A673 (cell line): ENCODE results near the gene RIF1. TPM values are rescaled to one million over a fixed set of nuclear protein-coding genes. Genes with fewer than 3 reads are reported as not detected.
A peak's percentile ranks its signal among the peaks of the same experiment; 100 is the strongest.

Source experiments
- BruUV-seq: library from RNA; stranded (reverse); fragments of 400-500 nt; replicated peaks from 2 replicates; lab custom pipeline; 2021; lab: Mats Ljungman, UMichigan
- CTCF ChIA-PET: fragments of 300-600 bp; sonication (Branson Sonifier 250); formaldehyde crosslinking; loops from one replicate; lab custom pipeline; 2022; ENCODE audit warnings: antibody characterized with exemption; lab: Charles Lee
- POLR2A ChIA-PET: fragments of 300-600 bp; sonication (Branson Sonifier 250); formaldehyde crosslinking; loops from one replicate; lab custom pipeline; 2022; ENCODE audit warnings: antibody characterized with exemption; ENCODE audit not compliant: low non-redundant PET; lab: Charles Lee
- DNase-seq: peaks from one replicate; pipeline ENCODE4 v3.0.0-alpha.2; 2015; ENCODE audit warnings: low spot score
- H3K27ac ChIP-seq: fragments of 200-600 bp; sonication (generic); 2 replicates; pipeline ENCODE4 v1.5.1; 2016; ENCODE audit warnings: mixed run types, low read depth, mild to moderate bottlenecking, mixed read lengths, antibody characterized with exemption, low read length; ENCODE audit not compliant: poor library complexity, severe bottlenecking
- H3K27me3 ChIP-seq: fragments of 200-600 bp; sonication (generic); replicated peaks from 2 replicates; pipeline ENCODE4 v1.6.1; 2017; ENCODE audit warnings: mixed run types, low read depth, mild to moderate bottlenecking, mixed read lengths, antibody characterized with exemption, low read length; ENCODE audit not compliant: insufficient read depth, poor library complexity
- H3K36me3 ChIP-seq: fragments of 200-600 bp; sonication (generic); 2 replicates; pipeline ENCODE4 v1.6.1; 2016; ENCODE audit warnings: mixed run types, mild to moderate bottlenecking, mixed read lengths, antibody characterized with exemption, low read length; ENCODE audit not compliant: insufficient read depth, poor library complexity, severe bottlenecking
- H3K4me1 ChIP-seq: fragments of 200-600 bp; sonication (generic); 2 replicates; pipeline ENCODE4 v1.6.1; 2017; ENCODE audit warnings: mixed run types, mild to moderate bottlenecking, mixed read lengths, antibody characterized with exemption, low read length; ENCODE audit not compliant: insufficient read depth, poor library complexity, severe bottlenecking
- H3K4me3 ChIP-seq: fragments of 200-600 bp; sonication (generic); 2 replicates; pipeline ENCODE4 v1.5.1; 2016; ENCODE audit warnings: low read depth, mixed run types, mild to moderate bottlenecking, mixed read lengths, low read length; ENCODE audit not compliant: poor library complexity, severe bottlenecking
- H3K9me3 ChIP-seq: fragments of 200-600 bp; sonication (generic); 2 replicates; pipeline ENCODE4 v1.6.1; 2016; ENCODE audit warnings: mixed run types, low read depth, mild to moderate bottlenecking, mixed read lengths, antibody characterized with exemption, low read length; ENCODE audit not compliant: poor library complexity, severe bottlenecking
- EZH2 ChIP-seq: fragments of 200-600 bp; sonication (generic); IDR thresholded peaks from 2 replicates; pipeline ENCODE4 v1.6.1; 2017; ENCODE audit warnings: borderline replicate concordance, low read depth, mild to moderate bottlenecking, mixed read lengths, antibody characterized with exemption, low read length; ENCODE audit not compliant: poor library complexity, severe bottlenecking
- intact Hi-C: fragments of 100-400 bp; cut with micrococcal nuclease; formaldehyde crosslinking; loops from one replicate; pipeline ENCODE4 v1.10.0; 2022; ENCODE audit not compliant: unreplicated experiment
- total RNA-seq: library from RNA; stranded (reverse); gene quantifications from 2 replicates; pipeline ENCODE4 v1.2.3, GENCODE V29; 2021
- TF ChIP-seq, protein P1 (sequence below): fragments of 300-800, 200-600 bp; sonication (generic); conservative IDR thresholded peaks from 2 replicates; pipeline ENCODE4 v1.5.1; 2017; ENCODE audit warnings: low read depth, mild to moderate bottlenecking, antibody characterized with exemption, low read length, moderate library complexity, mixed read lengths

Gene RIF1
- total RNA-seq, 1 experiment from 2014 or later: 111 TPM

DNA sequence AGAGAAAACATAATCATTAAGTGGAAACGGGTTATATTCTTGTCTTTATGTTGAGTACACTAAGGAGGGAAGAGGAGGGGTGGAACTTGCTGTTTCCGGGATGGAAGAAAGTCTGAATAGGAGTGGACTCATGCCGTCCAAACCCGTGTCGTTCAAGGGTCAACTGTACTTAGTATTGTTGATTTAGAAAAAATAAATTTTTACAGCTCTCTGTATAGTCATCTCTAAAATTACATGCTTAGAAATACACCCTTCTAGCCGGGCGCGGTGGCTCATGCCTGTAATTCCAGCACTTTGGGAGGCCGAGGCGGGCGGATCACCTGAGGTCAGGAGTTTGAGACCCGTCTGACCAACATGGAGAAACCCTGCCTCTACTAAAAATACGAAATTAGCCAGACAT lies 29.4 kb downstream of the RIF1 start:
- H3K4me1 ChIP-seq: peaks cover 3% of the 10 kb centered on the region
- no peaks in the 10 kb centered on the region for H3K27me3 ChIP-seq
- no TSS peak for BruUV-seq
- ChIA-PET CTCF (no interaction called here), POLR2A (no interaction called here)
- H3K9me3 ChIP-seq: no peaks in the 10 kb centered on the region
- peak overlapping the region; percentile 13 for H3K27ac ChIP-seq
- H3K4me3 ChIP-seq: no peak overlapping the region
- DNase-seq: no peak
- intact Hi-C loops: no loop called here
- TF ChIP-seq, protein P1, sequence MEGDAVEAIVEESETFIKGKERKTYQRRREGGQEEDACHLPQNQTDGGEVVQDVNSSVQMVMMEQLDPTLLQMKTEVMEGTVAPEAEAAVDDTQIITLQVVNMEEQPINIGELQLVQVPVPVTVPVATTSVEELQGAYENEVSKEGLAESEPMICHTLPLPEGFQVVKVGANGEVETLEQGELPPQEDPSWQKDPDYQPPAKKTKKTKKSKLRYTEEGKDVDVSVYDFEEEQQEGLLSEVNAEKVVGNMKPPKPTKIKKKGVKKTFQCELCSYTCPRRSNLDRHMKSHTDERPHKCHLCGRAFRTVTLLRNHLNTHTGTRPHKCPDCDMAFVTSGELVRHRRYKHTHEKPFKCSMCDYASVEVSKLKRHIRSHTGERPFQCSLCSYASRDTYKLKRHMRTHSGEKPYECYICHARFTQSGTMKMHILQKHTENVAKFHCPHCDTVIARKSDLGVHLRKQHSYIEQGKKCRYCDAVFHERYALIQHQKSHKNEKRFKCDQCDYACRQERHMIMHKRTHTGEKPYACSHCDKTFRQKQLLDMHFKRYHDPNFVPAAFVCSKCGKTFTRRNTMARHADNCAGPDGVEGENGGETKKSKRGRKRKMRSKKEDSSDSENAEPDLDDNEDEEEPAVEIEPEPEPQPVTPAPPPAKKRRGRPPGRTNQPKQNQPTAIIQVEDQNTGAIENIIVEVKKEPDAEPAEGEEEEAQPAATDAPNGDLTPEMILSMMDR: no peak
- no peak for TF ChIP-seq EZH2
- H3K36me3 ChIP-seq: peaks cover 95% of the 10 kb centered on the region

DNA sequence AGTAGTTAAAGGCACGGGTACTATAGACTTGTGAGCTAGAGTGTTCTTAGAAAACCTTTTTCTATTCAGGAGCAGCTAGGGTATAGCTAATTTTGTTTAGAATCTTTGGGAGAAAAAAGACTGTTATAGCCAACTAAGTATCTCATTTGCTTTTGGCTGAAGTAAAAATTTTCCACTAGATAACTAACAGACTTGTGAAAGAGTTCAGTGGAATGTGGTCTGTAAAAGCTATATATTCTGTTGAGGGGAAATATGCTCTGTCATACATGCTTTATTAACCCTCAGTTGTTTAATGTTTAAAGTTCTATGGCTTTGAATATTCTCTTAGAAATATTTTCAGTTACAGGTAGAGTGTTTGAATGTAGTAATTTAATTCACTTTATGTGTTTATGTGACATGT lies 49.7 kb downstream of the RIF1 start:
- CTCF ChIA-PET: no interaction called here
- Histone ChIP-seq H3K36me3 (peaks cover 97% of the 10 kb centered on the region), H3K4me3 (no peak overlapping the region), H3K27me3 (no peaks in the 10 kb centered on the region), H3K9me3 (no peaks in the 10 kb centered on the region), H3K27ac (peak overlapping the region; percentile 27), H3K4me1 (no peaks in the 10 kb centered on the region)
- BruUV-seq: no TSS peak
- DNase-seq: no peak
- intact Hi-C loops: no loop called here
- POLR2A ChIA-PET: interaction anchor here (0.5 kb wide), 1 partner anchor 179 kb away, joined by 3 read pairs; no protein-coding TSS in a partner anchor
- TF ChIP-seq EZH2: no peak
- TF ChIP-seq, protein P1: no peak

- no peaks in the 10 kb centered on the region for H3K27me3 ChIP-seq
- CTCF ChIA-PET: no interaction called here
- BruUV-seq: no TSS peak
- H3K36me3 ChIP-seq: peaks cover 99% of the 10 kb centered on the region
- intact Hi-C loops: loop anchor here (5.0 kb wide), 1 partner anchor 33 kb away; no protein-coding TSS in a partner anchor
- H3K9me3 ChIP-seq: no peaks in the 10 kb centered on the region
- no peak overlapping the region for H3K27ac ChIP-seq
- no peak overlapping the region for H3K4me3 ChIP-seq
- POLR2A ChIA-PET: no interaction called here
- TF ChIP-seq, protein P1: no peak
- DNase-seq: no peak
- no peaks in the 10 kb centered on the region for H3K4me1 ChIP-seq
Measured at GRCh38 chr2:151465771-151466170, 56.1 kb downstream of the RIF1 start.
